Activated naive CD8-positive, alpha-beta T cell (primary cell): ENCODE measurements around the gene MYO16.
A peak's percentile ranks its signal among the peaks of the same experiment; 100 is the strongest.

Experiments
- H3K27ac Mint-ChIP-seq: one replicate; pipeline ENCODE4 v1.8.0; 2021; ENCODE audit warnings: mixed read lengths
- H3K27me3 Mint-ChIP-seq: one replicate; pipeline ENCODE4 v1.8.0; 2021; ENCODE audit warnings: mixed read lengths
- H3K36me3 Mint-ChIP-seq: one replicate; pipeline ENCODE4 v1.8.0; 2021; ENCODE audit warnings: mixed read lengths
- H3K4me1 Mint-ChIP-seq: one replicate; pipeline ENCODE4 v1.8.0; 2021; ENCODE audit warnings: low read depth, mixed read lengths
- H3K4me3 Mint-ChIP-seq: one replicate; pipeline ENCODE4 v1.8.0; 2021; ENCODE audit warnings: mild to moderate bottlenecking, mixed read lengths
- H3K9me3 Mint-ChIP-seq: one replicate; pipeline ENCODE4 v1.8.0; 2021; ENCODE audit warnings: low read depth, mixed read lengths

MYO16 gene

GRCh38 chr13:109162248-109163036 is 533.0 kb downstream of the MYO16 start:
- peaks cover 4% of the 10 kb centered on the region for H3K4me1 Mint-ChIP-seq
- H3K27ac Mint-ChIP-seq: no peak overlapping the region
- no peaks in the 10 kb centered on the region for H3K9me3 Mint-ChIP-seq
- peak overlapping the region; percentile 15 for H3K4me3 Mint-ChIP-seq
- H3K36me3 Mint-ChIP-seq: no peaks in the 10 kb centered on the region
- H3K27me3 Mint-ChIP-seq: peaks cover 8% of the 10 kb centered on the region

GRCh38 chr13:109163037-109163379 is 533.6 kb downstream of the MYO16 start:
- no peak overlapping the region for H3K4me3 Mint-ChIP-seq
- no peaks in the 10 kb centered on the region for H3K36me3 Mint-ChIP-seq
- H3K9me3 Mint-ChIP-seq: no peaks in the 10 kb centered on the region
- no peak overlapping the region for H3K27ac Mint-ChIP-seq
- H3K27me3 Mint-ChIP-seq: peaks cover 7% of the 10 kb centered on the region
- H3K4me1 Mint-ChIP-seq: peaks cover 4% of the 10 kb centered on the region

GRCh38 chr13:109165417-109165904 is 536.0 kb downstream of the MYO16 start:
- H3K4me1 Mint-ChIP-seq: peaks cover 4% of the 10 kb centered on the region
- H3K27ac Mint-ChIP-seq: no peak overlapping the region
- H3K36me3 Mint-ChIP-seq: no peaks in the 10 kb centered on the region
- no peak overlapping the region for H3K4me3 Mint-ChIP-seq
- no peaks in the 10 kb centered on the region for H3K9me3 Mint-ChIP-seq
- peaks cover 7% of the 10 kb centered on the region for H3K27me3 Mint-ChIP-seq

DNA sequence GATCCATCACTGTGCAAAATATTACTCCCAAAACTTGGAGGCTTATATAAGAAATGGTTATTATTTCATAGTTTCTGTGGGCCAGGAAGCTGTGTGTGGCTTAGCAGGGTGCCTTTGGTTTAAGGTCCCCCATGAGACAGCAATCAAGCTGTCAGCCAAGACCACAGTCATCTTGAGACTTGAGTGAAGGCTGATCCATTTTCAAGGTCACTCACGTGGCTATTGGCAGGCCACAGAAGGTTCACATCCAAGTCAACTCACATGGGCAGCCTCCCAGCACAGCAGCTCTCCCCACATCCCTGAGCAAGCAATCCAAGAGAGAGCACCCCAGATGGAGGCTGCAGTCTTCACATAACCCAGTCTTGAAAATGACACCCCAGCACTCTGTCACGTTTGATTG is 537.4 kb downstream of the MYO16 start:
- Mint-ChIP-seq H3K36me3 (no peaks in the 10 kb centered on the region), H3K4me3 (no peak overlapping the region), H3K27me3 (peaks cover 7% of the 10 kb centered on the region), H3K9me3 (no peaks in the 10 kb centered on the region), H3K4me1 (peaks cover 4% of the 10 kb centered on the region), H3K27ac (no peak overlapping the region)

- Mint-ChIP-seq H3K36me3 (no peaks in the 10 kb centered on the region), H3K4me3 (no peak overlapping the region), H3K9me3 (peaks cover 6% of the 10 kb centered on the region), H3K27me3 (peaks cover 5% of the 10 kb centered on the region), H3K27ac (no peak overlapping the region), H3K4me1 (no peaks in the 10 kb centered on the region)
Measured at GRCh38 chr13:109172136-109172535, 542.7 kb downstream of the MYO16 start.

- H3K27me3 Mint-ChIP-seq: peaks cover 2% of the 10 kb centered on the region
- no peaks in the 10 kb centered on the region for H3K4me1 Mint-ChIP-seq
- H3K4me3 Mint-ChIP-seq: no peak overlapping the region
- no peak overlapping the region for H3K27ac Mint-ChIP-seq
- no peaks in the 10 kb centered on the region for H3K36me3 Mint-ChIP-seq
- peaks cover 6% of the 10 kb centered on the region for H3K9me3 Mint-ChIP-seq
Measured at GRCh38 chr13:109175666-109176065, 546.3 kb downstream of the MYO16 start.

- Mint-ChIP-seq H3K27ac (no peak overlapping the region), H3K27me3 (peaks cover 6% of the 10 kb centered on the region), H3K36me3 (no peaks in the 10 kb centered on the region), H3K4me1 (no peaks in the 10 kb centered on the region), H3K4me3 (no peak overlapping the region), H3K9me3 (no peaks in the 10 kb centered on the region)
Measured at GRCh38 chr13:109180905-109181425, 551.6 kb downstream of the MYO16 start.

- Mint-ChIP-seq H3K27ac (no peak overlapping the region), H3K4me1 (no peaks in the 10 kb centered on the region), H3K27me3 (peaks cover 7% of the 10 kb centered on the region), H3K9me3 (no peaks in the 10 kb centered on the region), H3K4me3 (no peak overlapping the region), H3K36me3 (no peaks in the 10 kb centered on the region)
Measured at GRCh38 chr13:109182777-109183465, 553.5 kb downstream of the MYO16 start.

- Mint-ChIP-seq H3K36me3 (no peaks in the 10 kb centered on the region), H3K27me3 (peaks cover 3% of the 10 kb centered on the region), H3K4me1 (no peaks in the 10 kb centered on the region)
Measured at GRCh38 chr13:109191413-109191812, 562.0 kb downstream of the MYO16 start.

DNA sequence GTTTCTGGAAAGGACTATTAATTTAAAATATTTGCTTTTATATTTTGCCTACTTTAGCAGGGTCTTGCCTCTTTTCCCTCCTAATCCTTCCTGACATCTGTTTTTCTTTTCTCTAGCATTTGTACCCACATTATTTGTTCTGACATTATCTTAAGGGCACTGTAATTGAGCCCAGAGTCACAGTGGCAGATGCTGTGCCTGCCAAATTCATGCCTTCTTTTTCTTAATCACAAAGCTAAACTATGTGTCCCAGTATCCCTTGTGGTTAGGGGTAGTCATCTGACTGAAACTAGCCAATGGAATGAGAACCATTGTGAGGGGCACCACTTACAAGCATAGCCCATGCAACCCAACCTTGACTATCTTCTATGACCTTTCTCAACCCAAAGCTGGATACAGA is 562.9 kb downstream of the MYO16 start:
- no peaks in the 10 kb centered on the region for H3K9me3 Mint-ChIP-seq
- H3K4me3 Mint-ChIP-seq: no peak overlapping the region
- H3K4me1 Mint-ChIP-seq: no peaks in the 10 kb centered on the region
- no peak overlapping the region for H3K27ac Mint-ChIP-seq
- H3K27me3 Mint-ChIP-seq: peaks cover 3% of the 10 kb centered on the region
- H3K36me3 Mint-ChIP-seq: no peaks in the 10 kb centered on the region

More at GRCh38 chr13:109191413-109191812, 562.0 kb downstream of the MYO16 start:
- H3K4me3 Mint-ChIP-seq: no peak overlapping the region
- H3K27ac Mint-ChIP-seq: no peak overlapping the region
- H3K9me3 Mint-ChIP-seq: no peaks in the 10 kb centered on the region

GRCh38 chr13:109196948-109197347 is 567.5 kb downstream of the MYO16 start:
- Mint-ChIP-seq H3K36me3 (no peaks in the 10 kb centered on the region), H3K27me3 (peaks cover 4% of the 10 kb centered on the region), H3K4me1 (no peaks in the 10 kb centered on the region), H3K9me3 (no peaks in the 10 kb centered on the region), H3K27ac (no peak overlapping the region), H3K4me3 (no peak overlapping the region)

GRCh38 chr13:109198585-109198984 is 569.2 kb downstream of the MYO16 start:
- Mint-ChIP-seq H3K4me1 (no peaks in the 10 kb centered on the region), H3K36me3 (no peaks in the 10 kb centered on the region), H3K27ac (no peak overlapping the region), H3K27me3 (peaks cover 4% of the 10 kb centered on the region), H3K9me3 (no peaks in the 10 kb centered on the region), H3K4me3 (no peak overlapping the region)

DNA sequence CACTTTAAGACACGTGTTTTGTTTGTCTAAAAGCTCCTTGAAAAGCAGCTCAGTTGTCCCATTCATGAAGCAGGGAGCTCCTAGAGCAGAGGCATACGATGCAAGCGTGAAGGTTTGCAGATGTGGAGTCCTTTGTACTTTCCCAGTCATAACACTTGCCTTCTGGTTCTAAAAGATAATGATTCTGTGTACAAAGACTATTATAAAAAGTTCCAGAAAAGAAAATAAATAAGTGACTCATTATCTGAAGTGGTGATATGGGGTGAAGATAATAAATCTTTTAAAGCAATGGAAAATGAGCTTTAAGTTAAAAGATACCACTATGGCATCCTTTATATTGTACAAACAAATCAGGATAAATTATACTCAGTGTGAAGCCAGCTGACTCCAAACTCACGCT is 569.9 kb downstream of the MYO16 start:
- no peak overlapping the region for H3K27ac Mint-ChIP-seq
- H3K9me3 Mint-ChIP-seq: no peaks in the 10 kb centered on the region
- no peaks in the 10 kb centered on the region for H3K4me1 Mint-ChIP-seq
- H3K4me3 Mint-ChIP-seq: no peak overlapping the region
- no peaks in the 10 kb centered on the region for H3K36me3 Mint-ChIP-seq
- peaks cover 4% of the 10 kb centered on the region for H3K27me3 Mint-ChIP-seq

- Mint-ChIP-seq H3K27me3 (peaks cover 4% of the 10 kb centered on the region), H3K36me3 (no peaks in the 10 kb centered on the region), H3K4me3 (no peak overlapping the region), H3K27ac (no peak overlapping the region), H3K9me3 (no peaks in the 10 kb centered on the region), H3K4me1 (no peaks in the 10 kb centered on the region)
Measured at GRCh38 chr13:109200556-109200955, 571.1 kb downstream of the MYO16 start.

DNA sequence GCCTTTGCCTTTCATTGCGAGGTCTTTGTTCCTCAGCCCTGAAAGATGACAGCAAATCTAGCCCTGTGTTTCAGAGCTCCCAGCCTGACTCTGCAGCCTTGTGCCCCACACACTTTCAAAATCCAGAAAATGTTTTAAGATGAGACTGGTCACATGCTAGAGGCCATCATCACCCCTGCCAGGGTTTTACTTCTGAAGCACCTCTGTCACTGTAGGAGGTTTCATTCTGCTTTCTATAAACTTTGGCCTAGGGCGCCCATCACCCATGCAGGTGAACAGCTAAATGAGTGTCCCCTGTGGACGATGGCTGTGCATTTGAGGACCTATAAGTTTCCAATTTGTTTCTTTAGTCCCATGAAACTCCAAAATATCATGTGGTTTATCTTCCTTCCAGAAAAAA is 574.2 kb downstream of the MYO16 start:
- Mint-ChIP-seq H3K27ac (no peak overlapping the region), H3K4me1 (no peaks in the 10 kb centered on the region), H3K36me3 (no peaks in the 10 kb centered on the region), H3K27me3 (peaks cover 3% of the 10 kb centered on the region), H3K4me3 (no peak overlapping the region), H3K9me3 (no peaks in the 10 kb centered on the region)
